Aorta (tissue), 5 donors: ENCODE results near the gene GRM8. TPM values are rescaled to one million over a fixed set of nuclear protein-coding genes. Genes with fewer than 3 reads are reported as not detected.
"Not testable (repeated sequence)": the region's sequence is repeated elsewhere in the genome, so short reads cannot be mapped to it uniquely, and the experiment has no call there.

ENCODE experiments used
- ATAC-seq: fragments of 200-7000 bp; cut with Tn5 transposase; one replicate; pipeline ENCODE4 v1.9.1; 2022; ENCODE audit warnings: moderate library complexity; ENCODE audit not compliant: low FRiP score
- DNase-seq, 2 donors: peaks; one replicate each; pipeline ENCODE4 v3.0.0-alpha.2; 2020
- H3K27ac ChIP-seq, 2 donors: one replicate each; pipeline ENCODE4 v1.5.1; 2013; ENCODE audit warnings: low read length in 2 of 2, mild to moderate bottlenecking in 2 of 2, moderate library complexity in 2 of 2, control low read depth in 1 of 2, inconsistent platforms in 1 of 2, low read depth in 1 of 2
- H3K27me3 ChIP-seq, 2 donors: one replicate each; pipeline ENCODE4 v1.6.1; 2013; ENCODE audit warnings: control low read depth in 1 of 2, low read length in 1 of 2, mild to moderate bottlenecking in 1 of 2, moderate library complexity in 1 of 2; ENCODE audit not compliant: insufficient read depth in 2 of 2, control insufficient read depth in 1 of 2
- H3K36me3 ChIP-seq, 2 donors: one replicate each; pipeline ENCODE4 v1.6.1; 2013; ENCODE audit warnings: control low read depth in 1 of 2, low read length in 1 of 2, mild to moderate bottlenecking in 1 of 2; ENCODE audit not compliant: insufficient read depth in 2 of 2, control insufficient read depth in 1 of 2
- H3K4me1 ChIP-seq, 2 donors: one replicate each; pipeline ENCODE4 v1.6.1; 2013; ENCODE audit warnings: low read length in 2 of 2, control low read depth in 1 of 2, mild to moderate bottlenecking in 1 of 2, moderate library complexity in 1 of 2; ENCODE audit not compliant: insufficient read depth in 2 of 2, control insufficient read depth in 1 of 2
- H3K4me3 ChIP-seq, 2 donors: one replicate each; pipeline ENCODE4 v1.5.1; 2013; ENCODE audit warnings: low read length in 2 of 2, control low read depth in 1 of 2, mild to moderate bottlenecking in 1 of 2
- H3K9me3 ChIP-seq: one replicate; pipeline ENCODE4 v1.6.1; 2013; ENCODE audit warnings: mild to moderate bottlenecking, low read length; ENCODE audit not compliant: control insufficient read depth
- WGBS, 2 donors: extraction: QIAGEN DNeasy Blood & Tissue Kit; methylation state at CpG; one replicate each; pipeline ENCODE4 v1.1.7; 2013; 5-methylcytosine and 5-hydroxymethylcytosine counted together
- intact Hi-C, 2 donors: fragments of 100-400 bp; cut with DNase I; formaldehyde crosslinking; loops; one replicate each; pipeline versions ENCODE4 v1.14.2 to v1.15.0; 2022
- polyA plus RNA-seq, 2 donors: library from polyadenylated mRNA; stranded (reverse); fragments of 200-250 nt; gene quantifications; one replicate each; pipeline ENCODE4 v1.2.3, GENCODE V29; 2013
- total RNA-seq, 2 donors: library from RNA; stranded (reverse); fragmentation: NEBNext Ultra II Directional; extraction: Animal tissue kit (Norgen Biotek cat#: 25700); gene quantifications; one replicate each; pipeline ENCODE4 v1.2.1, GENCODE V29; 2021
- donor health status: healthy with polysubstance abuse.
- donor health status: Bipolar disorder and iron deficiency.
- donor health status: DM: no; HTN: no; CAD: no.
- donor health status: DM: no; HTN: no; CAD: no.
- donor health status: DM: yes; HTN: yes; CAD: no.

The GRM8 gene
- total and polyA plus RNA-seq, 4 donors, result 0.20 TPM; not detected in 3

DNA sequence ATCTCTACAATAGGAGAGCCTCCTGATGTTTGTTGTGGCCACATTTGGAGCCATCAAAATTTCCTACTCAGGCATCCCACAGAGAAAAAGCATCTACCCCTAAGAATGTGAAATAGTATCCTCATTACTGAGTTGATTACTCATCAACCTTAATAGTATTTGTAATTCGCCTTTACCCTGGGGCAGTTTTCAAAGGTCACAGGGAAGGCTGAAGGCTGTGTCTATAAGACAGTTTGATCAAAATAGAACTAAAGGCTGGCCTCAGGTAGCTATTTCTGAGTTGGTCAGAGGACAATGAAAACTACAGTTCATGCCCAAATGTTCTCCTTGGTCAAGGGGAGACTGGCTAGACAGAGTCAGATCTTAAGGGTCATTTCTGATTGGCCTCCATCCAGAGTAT, 370.0 kb downstream of the GRM8 start:
- H3K27ac ChIP-seq, intact Hi-C loops, H3K27me3 ChIP-seq, H3K36me3 ChIP-seq, DNase-seq, ATAC-seq, H3K4me3 ChIP-seq, H3K9me3 ChIP-seq, H3K4me1 ChIP-seq: not testable (repeated sequence)
- 81 to 83% methylated on average over 1 of the region's 1 CpG for WGBS, 2 donors

GRCh38 chr7:126881908-126882307, 370.8 kb downstream of the GRM8 start:
- H3K9me3 ChIP-seq, ATAC-seq, H3K27ac ChIP-seq, H3K4me1 ChIP-seq, H3K4me3 ChIP-seq, H3K36me3 ChIP-seq, H3K27me3 ChIP-seq, DNase-seq, intact Hi-C loops: not testable (repeated sequence)
- 27 to 53% methylated on average over 2 of the region's 2 CpGs for WGBS, 2 donors

- no peaks in the 10 kb centered on the region for H3K27me3 ChIP-seq
- no peak for ATAC-seq
- no peak overlapping the region for H3K27ac ChIP-seq
- no peaks in the 10 kb centered on the region for H3K9me3 ChIP-seq
- no peak overlapping the region for H3K4me3 ChIP-seq
- no peak for DNase-seq
- intact Hi-C loops, result no loop called here
- WGBS, 2 donors, result 70 to 86% methylated on average over 4 of the region's 4 CpGs
- H3K36me3 ChIP-seq, result no peaks in the 10 kb centered on the region
- no peaks in the 10 kb centered on the region for H3K4me1 ChIP-seq
These were observed 371.4 kb downstream of the GRM8 start for GRCh38 chr7:126881315-126881714.

DNA sequence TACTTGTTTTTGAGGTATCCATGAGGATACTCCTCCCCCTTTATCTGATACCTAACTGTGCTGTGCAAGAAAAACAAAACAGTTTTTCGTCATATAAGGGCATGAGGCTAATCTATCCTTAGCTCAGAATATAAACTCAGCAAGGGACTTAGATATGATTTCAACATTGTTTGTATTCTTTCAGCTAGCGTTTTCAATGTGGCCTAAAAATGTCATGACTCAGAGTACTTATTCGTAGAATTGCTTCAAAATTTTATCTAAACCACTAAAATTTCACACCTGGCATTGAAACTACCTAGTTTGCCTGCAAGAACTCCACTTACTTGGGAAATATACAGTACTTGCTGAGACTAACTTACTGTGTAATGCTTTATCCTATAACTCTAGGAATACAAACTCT, 376.2 kb downstream of the GRM8 start:
- H3K4me3 ChIP-seq, H3K9me3 ChIP-seq, H3K27me3 ChIP-seq, H3K36me3 ChIP-seq, H3K27ac ChIP-seq, H3K4me1 ChIP-seq, ATAC-seq, DNase-seq, intact Hi-C loops: not testable (repeated sequence)
- WGBS, 2 donors, result 20 to 24% methylated on average over 3 of the region's 3 CpGs

DNA sequence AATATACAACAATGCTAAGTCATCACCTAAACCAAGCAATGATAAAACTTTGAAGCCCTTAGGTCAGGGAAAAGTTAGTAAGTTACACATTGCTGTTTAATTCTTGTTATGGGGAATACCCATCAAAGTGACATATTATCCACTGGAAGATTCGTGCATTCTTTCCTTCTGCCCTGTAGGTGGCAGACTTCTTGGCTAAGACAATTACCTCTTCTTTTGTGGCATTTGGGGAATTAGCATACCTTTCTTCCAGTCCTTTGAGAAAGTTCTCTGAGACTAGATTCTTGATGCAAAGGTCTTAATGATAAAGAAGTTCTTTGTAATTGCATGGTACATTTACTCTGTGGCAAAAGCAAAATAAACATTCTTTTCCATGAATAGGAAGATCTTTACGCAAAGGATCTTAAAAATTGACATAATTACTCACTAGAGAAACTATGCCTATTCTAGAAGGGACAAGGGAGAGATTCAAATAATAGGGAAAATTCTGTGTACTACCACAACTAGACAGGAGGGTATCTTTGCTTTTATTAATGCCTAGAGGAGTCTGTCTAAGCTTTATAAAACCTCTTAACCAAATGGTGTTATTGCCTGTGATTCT, 395.9 kb downstream of the GRM8 start:
- no peaks in the 10 kb centered on the region for H3K36me3 ChIP-seq
- no peak overlapping the region for H3K4me3 ChIP-seq
- intact Hi-C loops, result no loop called here
- H3K9me3 ChIP-seq, result no peaks in the 10 kb centered on the region
- ATAC-seq (no peak), DNase-seq (no peak)
- no peak overlapping the region for H3K27ac ChIP-seq
- H3K27me3 ChIP-seq, result no peaks in the 10 kb centered on the region
- H3K4me1 ChIP-seq, result no peaks in the 10 kb centered on the region
- WGBS, 2 donors, result 25 to 37% methylated on average over 2 of the region's 2 CpGs

- intact Hi-C loops, result no loop called here
- DNase-seq, result no peak
- Histone ChIP-seq H3K27ac (no peak overlapping the region), H3K36me3 (no peaks in the 10 kb centered on the region), H3K27me3 (no peaks in the 10 kb centered on the region), H3K9me3 (no peaks in the 10 kb centered on the region), H3K4me1 (no peaks in the 10 kb centered on the region), H3K4me3 (no peak overlapping the region)
- no peak for ATAC-seq
These were observed 407.4 kb downstream of the GRM8 start for GRCh38 chr7:126845331-126845730.

- Histone ChIP-seq H3K27me3 (no peaks in the 10 kb centered on the region), H3K4me3 (no peak overlapping the region), H3K36me3 (no peaks in the 10 kb centered on the region), H3K9me3 (no peaks in the 10 kb centered on the region), H3K27ac (no peak overlapping the region), H3K4me1 (no peaks in the 10 kb centered on the region)
- no peak for ATAC-seq
- no peak for DNase-seq
- intact Hi-C loops, result no loop called here
These were observed 408.9 kb downstream of the GRM8 start for GRCh38 chr7:126843883-126844282.

GRCh38 chr7:126843336-126843735, 409.4 kb downstream of the GRM8 start:
- H3K27ac ChIP-seq, result no peak overlapping the region
- ATAC-seq (no peak), DNase-seq (no peak)
- H3K4me1 ChIP-seq, result no peaks in the 10 kb centered on the region
- H3K36me3 ChIP-seq, result no peaks in the 10 kb centered on the region
- no peaks in the 10 kb centered on the region for H3K27me3 ChIP-seq
- H3K9me3 ChIP-seq, result no peaks in the 10 kb centered on the region
- H3K4me3 ChIP-seq, result no peak overlapping the region
- intact Hi-C loops, result no loop called here
- 28 to 64% methylated on average over 2 of the region's 2 CpGs for WGBS, 2 donors

- no peak overlapping the region for H3K27ac ChIP-seq
- no peaks in the 10 kb centered on the region for H3K9me3 ChIP-seq
- WGBS, 2 donors, result 83 to 97% methylated on average over 1 of the region's 1 CpG
- no peak for ATAC-seq
- no peak overlapping the region for H3K4me3 ChIP-seq
- DNase-seq, result no peak
- H3K36me3 ChIP-seq, result no peaks in the 10 kb centered on the region
- H3K27me3 ChIP-seq, result no peaks in the 10 kb centered on the region
- H3K4me1 ChIP-seq, result no peaks in the 10 kb centered on the region
- intact Hi-C loops, result no loop called here
These were observed 410.3 kb downstream of the GRM8 start for GRCh38 chr7:126842451-126842850.
